ENCODE data around the gene SLC7A9. TPM values are rescaled to one million over a fixed set of nuclear protein-coding genes. Genes with fewer than 3 reads are reported as not detected.

SLC7A9 gene
- total RNA-seq, 3 donors from 2014 or later: 0.43 to 0.66 TPM; not detected in 1

DNA sequence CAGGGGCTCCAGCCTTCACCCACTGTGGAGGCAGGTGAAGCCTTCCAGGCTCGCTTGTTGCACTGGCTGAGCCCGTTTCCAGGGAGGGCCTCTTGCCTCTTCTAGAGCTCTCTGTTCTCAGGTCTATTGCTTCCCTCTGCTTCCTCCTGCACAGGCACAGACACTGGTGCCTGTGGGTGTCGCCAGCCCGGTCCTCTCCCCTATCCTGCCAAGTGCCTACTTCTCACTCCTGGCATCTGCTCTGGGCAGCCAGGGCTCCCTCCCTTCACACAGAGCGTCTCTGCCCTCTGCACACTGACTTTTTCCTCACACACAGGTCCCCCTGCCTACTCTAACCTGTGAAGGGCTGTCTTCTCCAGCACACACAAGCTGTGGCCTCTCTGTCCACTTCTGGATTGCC is 60.3 kb downstream of the SLC7A9 start:
- Histone ChIP-seq H3K4me3 (no peak overlapping the region), H3K4me1 (ENCODE audit: low read depth) (no peaks in the 10 kb centered on the region), H3K9me3 (no peaks in the 10 kb centered on the region), H3K36me3 (ENCODE audit: low read depth) (no peaks in the 10 kb centered on the region)
- intact Hi-C loops (cut with DNase I, micrococcal nuclease): no loop called here
- TF ChIP-seq, protein P1, sequence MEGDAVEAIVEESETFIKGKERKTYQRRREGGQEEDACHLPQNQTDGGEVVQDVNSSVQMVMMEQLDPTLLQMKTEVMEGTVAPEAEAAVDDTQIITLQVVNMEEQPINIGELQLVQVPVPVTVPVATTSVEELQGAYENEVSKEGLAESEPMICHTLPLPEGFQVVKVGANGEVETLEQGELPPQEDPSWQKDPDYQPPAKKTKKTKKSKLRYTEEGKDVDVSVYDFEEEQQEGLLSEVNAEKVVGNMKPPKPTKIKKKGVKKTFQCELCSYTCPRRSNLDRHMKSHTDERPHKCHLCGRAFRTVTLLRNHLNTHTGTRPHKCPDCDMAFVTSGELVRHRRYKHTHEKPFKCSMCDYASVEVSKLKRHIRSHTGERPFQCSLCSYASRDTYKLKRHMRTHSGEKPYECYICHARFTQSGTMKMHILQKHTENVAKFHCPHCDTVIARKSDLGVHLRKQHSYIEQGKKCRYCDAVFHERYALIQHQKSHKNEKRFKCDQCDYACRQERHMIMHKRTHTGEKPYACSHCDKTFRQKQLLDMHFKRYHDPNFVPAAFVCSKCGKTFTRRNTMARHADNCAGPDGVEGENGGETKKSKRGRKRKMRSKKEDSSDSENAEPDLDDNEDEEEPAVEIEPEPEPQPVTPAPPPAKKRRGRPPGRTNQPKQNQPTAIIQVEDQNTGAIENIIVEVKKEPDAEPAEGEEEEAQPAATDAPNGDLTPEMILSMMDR (IDR thresholded peaks at IDR 0.05): no peak
- DNase-seq (no peak), ATAC-seq (peak; percentile 46)

DNA sequence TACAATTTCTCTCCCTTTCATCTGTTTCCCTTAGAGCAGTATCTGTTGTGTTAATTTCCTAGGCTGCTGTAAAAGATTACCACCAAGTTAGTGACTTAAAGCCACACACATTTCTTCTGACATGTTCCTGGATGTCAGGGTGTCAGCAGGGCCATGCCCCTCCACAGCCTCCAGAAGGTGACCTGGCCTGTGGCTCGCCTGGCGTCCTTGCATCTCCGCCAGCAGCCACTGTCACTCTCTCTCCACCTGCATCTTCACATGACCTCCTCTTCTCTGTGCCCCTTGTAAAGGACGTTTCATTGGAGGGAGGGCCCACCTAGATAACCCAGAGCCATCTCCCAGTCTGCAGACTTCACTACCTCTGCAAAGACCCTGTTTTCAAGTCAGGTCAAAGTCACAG is 61.3 kb downstream of the SLC7A9 start:
- intact Hi-C loops (cut with DNase I, micrococcal nuclease): no loop called here
- TF ChIP-seq, protein P1 (IDR thresholded peaks at IDR 0.05): no peak
- no peaks in the 10 kb centered on the region for H3K9me3 ChIP-seq
- no peaks in the 10 kb centered on the region for H3K36me3 ChIP-seq (ENCODE audit: low read depth)
- ATAC-seq (no peak), DNase-seq (no peak)
- no peaks in the 10 kb centered on the region for H3K4me1 ChIP-seq (ENCODE audit: low read depth)
- H3K4me3 ChIP-seq: no peak overlapping the region

DNA sequence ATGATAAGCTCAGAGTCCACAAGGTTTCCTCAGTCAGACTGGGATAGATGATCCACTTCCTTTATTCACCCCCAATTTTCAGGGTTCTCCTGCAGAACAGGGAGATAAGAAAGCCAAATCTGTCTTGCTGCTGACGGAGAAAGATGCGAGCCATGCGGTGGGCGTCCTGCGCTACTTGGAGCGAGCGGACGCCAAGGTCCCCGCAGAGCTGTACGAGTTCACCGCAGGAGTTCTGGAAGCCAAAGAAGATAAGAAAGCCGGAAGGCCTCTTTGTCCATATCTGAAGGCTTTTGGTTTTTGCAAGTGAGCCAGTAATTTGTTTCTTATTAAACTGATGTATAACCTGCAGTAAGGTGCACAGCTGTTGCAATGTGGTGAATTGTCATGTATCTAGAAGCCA is 66.7 kb downstream of the SLC7A9 start:
- intact Hi-C loops (cut with DNase I, micrococcal nuclease): no loop called here
- DNase-seq (no peak), ATAC-seq (no peak)
- no peaks in the 10 kb centered on the region for H3K4me1 ChIP-seq (ENCODE audit: low read depth)
- H3K36me3 ChIP-seq (ENCODE audit: low read depth): no peaks in the 10 kb centered on the region
- no peaks in the 10 kb centered on the region for H3K9me3 ChIP-seq
- H3K4me3 ChIP-seq: no peak overlapping the region
- TF ChIP-seq, protein P1 (IDR thresholded peaks at IDR 0.05): no peak

DNA sequence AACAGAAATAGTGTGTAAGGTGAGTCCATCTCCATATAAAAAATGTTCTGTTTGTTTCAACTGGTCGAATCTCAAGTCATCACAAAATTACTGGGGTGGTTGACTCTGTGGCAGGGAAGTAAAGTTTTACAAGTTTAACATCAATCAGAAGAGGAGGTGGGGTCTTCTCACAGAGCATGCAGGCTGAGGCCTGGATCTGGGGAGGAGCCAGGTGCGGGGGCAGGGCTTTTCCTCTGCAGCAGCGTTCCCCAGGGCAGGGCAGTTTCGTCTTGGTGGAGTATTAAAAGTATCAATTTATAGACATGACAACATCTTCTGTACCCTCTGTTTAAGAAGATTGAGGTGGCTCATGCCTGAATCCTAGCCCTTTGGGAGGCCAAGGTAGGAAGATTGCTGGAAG is 68.8 kb downstream of the SLC7A9 start:
- DNase-seq: no peak
- ATAC-seq: no peak
- intact Hi-C loops (cut with DNase I, micrococcal nuclease): no loop called here
- TF ChIP-seq, protein P1 (IDR thresholded peaks at IDR 0.05): no peak
- no peaks in the 10 kb centered on the region for H3K36me3 ChIP-seq (ENCODE audit: low read depth)
- no peak overlapping the region for H3K4me3 ChIP-seq
- no peaks in the 10 kb centered on the region for H3K4me1 ChIP-seq (ENCODE audit: low read depth)
- no peaks in the 10 kb centered on the region for H3K9me3 ChIP-seq

DNA sequence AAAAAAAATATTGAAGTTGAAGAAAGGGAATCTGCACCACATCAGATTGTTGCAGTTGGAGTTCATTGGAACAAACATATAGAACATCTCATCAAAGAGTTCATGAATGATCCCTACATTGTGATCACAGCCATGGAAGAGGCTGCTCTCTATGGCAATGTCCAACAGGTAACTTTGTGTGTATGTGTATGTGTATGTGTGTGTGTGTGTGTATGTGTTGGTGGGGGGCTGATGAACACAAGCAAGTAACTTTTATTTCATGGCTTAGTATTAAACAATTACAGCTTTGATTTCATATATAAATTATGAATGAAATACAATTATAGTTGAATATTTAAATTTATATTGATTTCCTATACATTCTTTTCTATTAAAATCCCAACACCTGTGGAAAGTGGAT is 69.4 kb downstream of the SLC7A9 start:
- intact Hi-C loops (cut with DNase I, micrococcal nuclease): no loop called here
- H3K9me3 ChIP-seq: no peaks in the 10 kb centered on the region
- DNase-seq: no peak
- H3K4me3 ChIP-seq: no peak overlapping the region
- no peaks in the 10 kb centered on the region for H3K36me3 ChIP-seq (ENCODE audit: low read depth)
- TF ChIP-seq, protein P1 (IDR thresholded peaks at IDR 0.05): no peak
- no peak for ATAC-seq
- no peaks in the 10 kb centered on the region for H3K4me1 ChIP-seq (ENCODE audit: low read depth)

DNA sequence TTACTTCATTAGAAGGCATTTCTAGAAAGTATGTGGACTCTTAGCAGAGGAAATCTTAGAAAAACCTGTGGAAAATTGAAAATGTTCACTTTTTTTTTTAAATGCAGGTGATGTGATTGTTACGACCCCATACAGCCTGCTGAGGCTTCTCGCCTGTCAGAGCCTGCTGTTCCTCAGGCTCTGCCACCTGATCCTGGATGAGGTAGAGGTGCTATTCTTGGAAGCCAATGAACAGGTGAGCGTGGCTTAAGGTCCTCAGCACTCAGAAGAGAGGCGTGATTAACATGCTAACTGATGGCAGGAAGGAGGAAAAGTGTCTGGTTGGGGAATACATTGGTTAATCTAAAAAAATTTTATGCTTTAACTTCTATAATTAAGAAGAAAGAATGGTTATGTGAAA is 71.4 kb downstream of the SLC7A9 start:
- intact Hi-C loops (cut with DNase I, micrococcal nuclease): no loop called here
- no peak for ATAC-seq
- TF ChIP-seq, protein P1 (IDR thresholded peaks at IDR 0.05): no peak

More for the DNA sequence above, 71.4 kb downstream of the SLC7A9 start:
- Histone ChIP-seq H3K4me3 (no peak overlapping the region), H3K36me3 (ENCODE audit: low read depth) (no peaks in the 10 kb centered on the region), H3K9me3 (no peaks in the 10 kb centered on the region), H3K4me1 (ENCODE audit: low read depth) (no peaks in the 10 kb centered on the region)
- DNase-seq: no peak
